ENCODE data around the gene MGME1. TPM values are rescaled to one million over a fixed set of nuclear protein-coding genes. Genes with fewer than 3 reads are reported as not detected.

MGME1 gene
- total and polyA plus RNA-seq, 4 donors, result 10.1 to 19.1 (median 11.5) TPM

- TF ChIP-seq CTCF (IDR thresholded peaks at IDR 0.05; ENCODE audit: control extremely low read depth, extremely low read depth), result no peak
- H3K4me3 ChIP-seq, result no peak overlapping the region
- no peak overlapping the region for H3K9ac ChIP-seq (ENCODE audit: insufficient read depth in 1 of 2, low read length in 2 of 2)
- no peaks in the 10 kb centered on the region for H3K36me3 ChIP-seq (ENCODE audit: control insufficient read depth in 4 of 4, insufficient read depth in 4 of 4, low read length in 4 of 4)
- DNase-seq (no peak), ATAC-seq (ENCODE audit: insufficient read depth, low FRiP score) (no peak)
- H3K27me3 ChIP-seq (ENCODE audit: control insufficient read depth in 3 of 3, insufficient read depth in 3 of 3, low read length in 2 of 3), result no peaks in the 10 kb centered on the region
- WGBS, 2 donors, result 64 to 82% methylated on average over 21 to 22 of the region's 22 CpGs
- peaks cover 0 to 31% (median 18%) of the 10 kb centered on the region in 5 donors for H3K4me1 ChIP-seq (ENCODE audit: control insufficient read depth in 5 of 5, insufficient read depth in 5 of 5, low read length in 5 of 5)
- peaks cover 0 to 2% (median 0%) of the 10 kb centered on the region in 4 donors for H3K9me3 ChIP-seq (ENCODE audit: control insufficient read depth in 4 of 4, insufficient read depth in 3 of 4, low read length in 3 of 4)
- H3K27ac ChIP-seq (ENCODE audit: low read depth in 1 of 2, low read length in 1 of 2), result peak overlapping the region in 1 of 2 donors; percentile 51
Observed at GRCh38 chr20:17928633-17929311, 40.0 kb upstream of the MGME1 start.

GRCh38 chr20:17931513-17931912 lies 37.3 kb upstream of the MGME1 start:
- ATAC-seq (ENCODE audit: insufficient read depth, low FRiP score) (no peak), DNase-seq (no peak)
- H3K27ac ChIP-seq (ENCODE audit: low read depth in 1 of 2, low read length in 1 of 2), result no peak overlapping the region
- no peaks in the 10 kb centered on the region for H3K36me3 ChIP-seq (ENCODE audit: control insufficient read depth in 4 of 4, insufficient read depth in 4 of 4, low read length in 4 of 4)
- 95 to 100% methylated on average over 1 of the region's 1 CpG for WGBS, 2 donors
- H3K9ac ChIP-seq (ENCODE audit: insufficient read depth in 1 of 2, low read length in 2 of 2), result no peak overlapping the region
- no peak overlapping the region for H3K4me3 ChIP-seq
- no peak for TF ChIP-seq CTCF (IDR thresholded peaks at IDR 0.05; ENCODE audit: control extremely low read depth, extremely low read depth)
- peaks cover 0 to 2% (median 0%) of the 10 kb centered on the region in 4 donors for H3K9me3 ChIP-seq (ENCODE audit: control insufficient read depth in 4 of 4, insufficient read depth in 3 of 4, low read length in 3 of 4)
- H3K4me1 ChIP-seq (ENCODE audit: control insufficient read depth in 5 of 5, insufficient read depth in 5 of 5, low read length in 5 of 5), result peaks cover 0 to 45% (median 18%) of the 10 kb centered on the region in 5 donors
- H3K27me3 ChIP-seq (ENCODE audit: control insufficient read depth in 3 of 3, insufficient read depth in 3 of 3, low read length in 2 of 3), result no peaks in the 10 kb centered on the region

- ATAC-seq (ENCODE audit: insufficient read depth, low FRiP score), result no peak
- Histone ChIP-seq H3K9ac (ENCODE audit: insufficient read depth in 1 of 2, low read length in 2 of 2) (no peak overlapping the region), H3K36me3 (ENCODE audit: control insufficient read depth in 4 of 4, insufficient read depth in 4 of 4, low read length in 4 of 4) (no peaks in the 10 kb centered on the region), H3K9me3 (ENCODE audit: control insufficient read depth in 4 of 4, insufficient read depth in 3 of 4, low read length in 3 of 4) (peaks cover 0 to 2% (median 0%) of the 10 kb centered on the region in 4 donors), H3K27ac (ENCODE audit: low read depth in 1 of 2, low read length in 1 of 2) (no peak overlapping the region), H3K27me3 (ENCODE audit: control insufficient read depth in 3 of 3, insufficient read depth in 3 of 3, low read length in 2 of 3) (no peaks in the 10 kb centered on the region), H3K4me1 (ENCODE audit: control insufficient read depth in 5 of 5, insufficient read depth in 5 of 5, low read length in 5 of 5) (peaks cover 0 to 54% (median 26%) of the 10 kb centered on the region in 5 donors), H3K4me3 (no peak overlapping the region)
- TF ChIP-seq CTCF (IDR thresholded peaks at IDR 0.05; ENCODE audit: control extremely low read depth, extremely low read depth), result no peak
- WGBS, 2 donors, result 90 to 95% methylated on average over 5 of the region's 5 CpGs
- DNase-seq, result peak in 1 of 3 donors; percentile 35
Observed at GRCh38 chr20:17932396-17932795, 36.4 kb upstream of the MGME1 start.

Data from lung (tissue), 12 donors.